ENCODE measurements around the gene ZNG1A.

- TF ChIP-seq CTCF (IDR thresholded peaks at IDR 0.05; ENCODE audit: low read length): no peak
- no peak for TF ChIP-seq EZH2 (IDR thresholded peaks at IDR 0.05; ENCODE audit: borderline replicate concordance, low read length)
Measured at GRCh38 chr9:224026-224425, 45.2 kb upstream of the ZNG1A start.

Data from OCI-LY1 (cell line).